HG03571 (cell line): ENCODE measurements around the gene ETFB.
"Not testable (repeated sequence)": the region's sequence is repeated elsewhere in the genome, so short reads cannot be mapped to it uniquely, and the experiment has no call there.

Source experiments
- ATAC-seq: cut with Tn5 transposase; IDR thresholded peaks from one replicate; pipeline ENCODE4 v1.9.1; 2021; ENCODE audit not compliant: unreplicated experiment

The ETFB gene

DNA sequence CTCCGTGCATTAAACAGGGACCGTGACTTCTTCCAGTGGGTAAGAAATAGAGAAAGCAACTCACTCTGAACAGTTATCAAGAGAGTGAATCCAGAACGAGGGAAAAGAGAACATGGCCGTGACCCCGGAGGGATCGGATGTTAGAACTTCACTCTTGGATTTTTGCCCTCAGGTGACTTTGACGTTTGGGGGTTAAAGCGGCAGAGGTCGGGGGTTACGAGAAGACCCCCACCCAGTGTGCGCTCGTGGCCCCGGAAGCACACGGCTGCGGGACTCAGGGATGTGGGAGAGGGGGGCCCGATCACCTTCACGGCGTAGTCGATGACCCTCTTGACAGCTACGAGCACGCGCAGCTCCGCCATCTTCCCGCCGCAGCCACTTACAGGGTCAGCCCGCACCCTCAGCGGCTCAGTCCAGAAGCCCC, at the start of gene ETFB:
ETFB (minus strand) TSS at position 424 of the 424 bp plus-strand sequence; CDS start at position 362, 62 bp downstream.
- ATAC-seq, result no peak

DNA sequence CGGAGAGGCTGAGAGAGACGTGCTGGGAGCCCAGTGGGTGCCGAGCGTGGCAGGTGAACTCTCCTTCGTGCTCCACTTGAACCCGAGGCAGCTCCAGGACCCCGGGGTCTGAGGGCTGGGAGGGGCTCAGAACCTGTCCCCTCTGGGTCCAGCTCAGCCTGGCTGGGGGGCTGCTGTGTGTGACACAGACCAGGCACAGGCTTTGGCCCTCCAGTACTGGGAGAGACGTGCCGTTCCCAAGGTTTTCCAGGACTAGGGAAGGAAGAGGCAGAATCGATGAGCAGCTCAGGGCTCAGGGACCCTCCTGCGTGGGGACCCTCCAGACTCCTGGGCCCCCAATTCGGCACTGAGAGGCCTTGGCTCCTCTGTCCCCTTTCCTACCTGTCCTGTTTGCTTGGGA, 49.0 kb upstream of the ETFB start:
- no peak for ATAC-seq

DNA sequence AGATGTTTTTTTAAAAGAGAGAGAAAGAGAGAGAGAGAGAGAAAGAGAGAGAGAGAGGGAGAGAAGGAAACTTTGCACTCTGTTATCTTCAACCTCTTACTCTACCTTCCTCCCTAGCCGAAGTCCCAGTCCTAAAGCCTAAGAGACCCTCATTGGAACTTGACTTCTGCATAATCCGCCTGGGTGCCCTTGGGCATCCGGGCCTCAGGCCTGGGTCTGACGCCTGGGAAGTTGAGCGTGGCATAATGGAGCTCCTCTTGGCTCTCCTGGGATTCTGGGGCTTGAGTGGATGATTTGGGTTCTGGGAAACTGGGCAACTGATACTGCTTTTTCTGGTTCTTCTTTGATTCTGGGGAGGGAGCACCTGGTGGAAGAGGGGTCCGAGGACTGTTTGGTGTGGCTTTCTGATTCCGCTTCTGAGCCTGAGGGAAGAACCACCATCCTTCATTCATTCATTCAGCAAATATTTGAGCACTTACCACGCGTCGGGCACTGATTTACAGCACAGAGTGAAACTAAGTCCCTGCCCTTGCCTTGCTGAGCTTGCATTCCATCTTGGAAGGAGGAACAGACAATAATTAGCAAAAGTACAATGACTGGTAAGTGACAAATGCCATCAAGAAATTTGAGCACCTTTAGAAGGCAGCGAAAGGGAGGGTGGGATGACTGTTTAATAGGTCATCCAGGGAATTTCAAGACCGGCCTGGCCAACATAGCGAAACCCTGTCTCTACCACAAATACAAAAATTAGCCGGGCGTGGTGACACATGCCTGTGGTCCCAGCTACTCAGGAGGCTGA, 45.0 kb upstream of the ETFB start:
- ATAC-seq, result no peak

DNA sequence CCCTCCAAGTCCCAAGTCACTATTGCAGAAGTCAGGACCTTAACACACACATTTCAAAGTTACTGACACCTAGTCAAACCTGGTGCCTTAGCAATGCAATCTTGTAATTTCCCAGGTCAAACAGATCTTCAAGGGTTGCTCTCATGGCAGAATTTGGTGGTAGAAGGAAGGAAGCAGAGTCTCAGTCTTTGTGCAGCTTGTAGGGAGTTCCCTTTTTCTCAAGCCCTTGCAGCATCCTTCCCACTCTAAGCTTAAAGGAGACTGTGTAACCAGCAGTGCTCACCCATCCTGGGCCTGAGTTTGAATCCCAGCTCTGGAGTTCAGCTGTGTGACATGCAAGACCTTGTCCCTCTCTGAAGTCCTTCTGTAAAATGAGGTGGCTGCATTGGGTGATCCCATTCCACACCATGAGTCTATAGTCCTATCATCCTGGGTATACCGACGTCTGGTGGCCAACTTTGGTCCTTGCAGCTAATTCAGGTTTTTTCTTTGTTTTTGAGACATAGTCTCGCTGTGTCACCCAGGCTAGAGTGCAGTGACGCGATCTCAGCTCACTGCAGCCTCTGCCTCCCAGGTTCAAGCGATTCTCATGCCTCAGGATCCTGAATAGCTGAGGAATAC, 41.4 kb upstream of the ETFB start:
- ATAC-seq, result no peak

DNA sequence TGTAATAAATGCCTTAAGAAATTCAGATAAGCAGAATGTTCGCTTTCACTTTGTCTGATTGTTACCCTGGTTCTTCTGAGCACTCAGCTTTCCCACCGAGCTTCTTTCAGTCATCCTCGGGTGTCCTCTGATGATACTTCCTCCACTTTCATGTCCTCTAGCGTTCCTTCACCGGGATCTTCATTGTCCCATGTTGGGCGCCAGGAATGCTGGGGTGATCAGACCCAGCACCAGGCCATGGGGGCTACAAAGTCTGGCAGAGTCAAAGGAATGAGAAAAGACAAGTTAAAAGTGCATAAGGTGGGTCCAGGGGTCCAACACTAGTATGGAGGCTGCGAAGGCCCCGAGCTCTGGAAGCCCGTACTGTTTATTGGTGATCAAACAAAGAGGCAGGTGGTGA, 35.9 kb upstream of the ETFB start:
- no peak for ATAC-seq

DNA sequence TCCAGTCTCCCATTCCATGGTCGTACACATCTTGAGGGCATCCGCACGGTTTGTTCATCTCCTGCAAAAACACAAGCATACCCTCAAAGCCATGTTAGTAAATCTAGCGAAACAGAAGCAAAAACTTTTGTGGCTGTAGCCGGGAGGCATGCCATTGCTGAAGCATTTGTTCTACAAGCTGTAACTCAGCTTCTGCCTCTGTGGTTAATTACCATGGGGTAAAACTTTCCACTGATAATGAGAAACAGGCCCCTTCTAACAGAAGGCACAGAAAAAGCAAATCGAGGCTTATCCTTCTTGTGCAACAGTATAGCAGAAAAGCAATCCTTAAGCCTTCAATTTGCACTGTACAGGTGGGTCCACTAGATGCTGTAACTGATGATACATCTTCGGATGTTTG, 33.7 kb upstream of the ETFB start:
- ATAC-seq, result not testable (repeated sequence)

DNA sequence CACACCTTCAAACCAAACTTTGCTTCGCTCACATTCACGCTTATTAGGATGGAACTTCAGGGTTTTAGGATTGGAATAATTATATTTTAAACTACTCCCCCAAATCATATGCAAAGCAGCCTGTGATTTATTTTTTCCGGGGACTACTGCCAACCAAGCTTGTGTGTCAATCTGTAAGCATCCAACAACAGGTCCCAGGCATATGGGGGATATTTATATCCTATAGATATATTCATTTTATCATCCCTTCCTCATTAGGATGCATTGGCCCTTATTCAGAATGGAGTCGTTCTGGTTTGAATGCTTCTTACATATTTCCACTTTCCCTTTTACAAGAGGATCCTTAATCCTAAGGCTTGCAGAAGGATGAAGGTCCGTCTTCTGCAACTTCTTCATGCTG, 33.0 kb upstream of the ETFB start:
- no peak for ATAC-seq

DNA sequence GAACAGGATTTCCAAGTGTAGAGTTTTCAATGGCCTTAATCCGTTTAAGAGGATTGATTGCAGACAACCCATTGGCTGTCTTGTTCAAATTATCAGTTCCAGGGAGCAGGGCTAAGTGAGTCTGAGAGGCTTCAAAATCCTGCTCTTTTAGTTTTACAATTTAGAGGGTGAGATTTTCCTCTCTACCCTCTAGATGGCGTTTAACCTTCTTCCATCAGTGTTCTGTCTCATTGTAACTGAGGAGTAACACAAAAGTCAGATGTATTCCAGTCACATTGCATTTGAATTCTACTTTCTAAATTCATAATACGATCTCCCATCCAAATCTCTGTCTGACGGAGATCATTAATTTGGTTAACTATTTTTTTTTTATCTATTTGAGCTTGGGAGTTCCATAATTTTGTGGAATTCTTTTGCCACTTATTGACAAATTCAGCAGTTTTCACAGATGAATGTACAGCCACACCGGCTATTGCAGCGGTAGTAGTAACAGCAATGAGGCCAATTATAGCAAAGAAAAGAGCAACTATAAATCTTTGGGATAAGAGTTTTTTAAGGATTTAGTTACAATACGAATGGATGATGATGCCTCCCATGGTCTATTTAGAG, 32.0 kb upstream of the ETFB start:
- ATAC-seq, result no peak

DNA sequence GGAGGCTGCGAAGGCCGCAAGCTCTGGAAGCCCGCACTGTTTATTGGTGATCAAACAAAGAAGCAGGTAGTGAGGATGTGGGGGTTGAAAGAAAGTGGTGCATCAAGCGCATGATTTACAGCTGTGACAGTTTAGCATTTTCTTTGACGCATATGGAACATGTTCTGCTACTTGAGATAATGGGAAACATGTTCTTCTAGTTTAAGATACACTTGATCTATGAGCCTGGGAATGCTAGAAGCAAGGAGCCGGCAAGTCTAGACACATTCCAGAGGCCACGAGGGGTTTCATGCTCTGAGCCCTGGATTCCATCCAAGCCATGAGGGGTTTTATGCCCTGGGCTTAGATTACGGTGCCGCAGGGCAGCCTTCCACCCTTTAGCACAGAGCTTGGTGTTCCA, 31.3 kb upstream of the ETFB start:
- not testable (repeated sequence) for ATAC-seq

DNA sequence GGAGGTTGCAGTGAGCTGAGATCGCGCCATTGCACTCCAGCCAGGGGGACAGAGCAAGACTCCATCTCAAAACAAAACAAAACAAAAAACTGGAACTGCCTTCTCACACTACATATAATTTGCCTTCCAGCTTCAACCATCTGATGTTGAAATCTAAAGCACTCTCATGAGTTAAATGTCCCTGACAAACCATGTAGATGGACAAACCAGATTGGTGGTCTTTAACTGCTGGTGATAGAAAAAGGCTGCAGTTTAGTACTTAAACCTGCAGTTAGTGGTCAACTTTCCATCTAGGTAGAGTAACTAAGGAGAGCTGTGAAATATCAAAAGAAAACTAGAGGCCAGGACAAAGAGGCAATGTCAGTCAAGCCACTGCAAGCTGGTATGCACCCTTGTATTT, 30.0 kb upstream of the ETFB start:
- ATAC-seq, result no peak

DNA sequence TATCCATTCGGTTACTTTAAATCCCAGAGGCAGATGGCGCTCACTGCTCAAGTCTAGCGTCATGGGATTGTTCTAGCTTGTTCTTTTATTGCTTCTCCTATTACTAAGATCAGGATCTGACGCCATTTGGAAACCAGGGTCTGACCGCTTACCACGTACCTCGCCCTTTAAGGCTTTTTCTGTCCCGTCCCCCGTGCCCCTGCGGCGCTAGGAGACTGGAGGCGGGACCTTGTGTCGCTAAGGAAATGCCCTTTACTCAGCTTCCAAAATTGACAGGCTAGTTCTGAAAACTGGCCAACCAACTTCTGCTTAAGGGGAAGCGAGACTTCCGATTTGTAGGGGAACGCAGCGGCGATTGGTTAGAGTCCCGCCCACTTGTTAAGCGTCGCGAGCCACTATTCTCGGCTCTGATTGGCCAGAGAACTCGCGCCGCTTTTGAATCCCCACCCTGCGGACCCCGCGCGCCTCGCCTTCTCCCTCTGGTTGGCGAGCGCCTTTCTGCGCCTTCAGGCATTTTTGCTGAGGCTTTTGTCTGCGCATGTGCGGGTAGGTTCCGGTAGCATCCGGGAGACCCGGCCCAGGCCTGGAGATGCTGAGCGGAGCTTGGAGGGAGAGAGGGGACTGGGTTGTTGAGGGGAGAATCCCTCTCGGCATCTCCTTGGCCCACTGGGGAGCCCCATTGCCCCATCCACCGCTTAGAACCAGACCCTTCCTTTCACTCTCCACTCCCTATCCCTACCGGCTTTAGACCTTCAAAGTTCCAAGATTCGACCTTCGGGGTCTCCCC, 28.1 kb upstream of the ETFB start:
- ATAC-seq, result peak; percentile 82

DNA sequence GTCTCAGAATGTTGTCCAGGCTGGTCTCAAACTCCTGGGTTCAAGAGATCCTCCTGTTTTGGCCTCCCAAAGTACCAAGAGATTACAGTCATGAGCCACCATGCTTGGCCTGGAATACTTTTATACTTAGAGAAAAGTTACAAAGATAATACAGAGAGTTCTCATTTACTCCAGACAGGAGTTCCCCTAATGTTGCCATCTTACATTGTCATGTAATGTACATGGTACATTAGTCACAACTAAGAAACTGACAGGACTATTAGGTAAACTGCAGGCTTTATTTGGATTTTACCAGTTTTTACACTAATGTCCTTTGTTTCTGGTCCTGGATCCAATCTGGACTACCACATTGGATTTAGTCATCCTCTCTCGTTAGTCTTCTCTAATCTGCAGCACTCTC, 26.5 kb upstream of the ETFB start:
- ATAC-seq, result no peak

DNA sequence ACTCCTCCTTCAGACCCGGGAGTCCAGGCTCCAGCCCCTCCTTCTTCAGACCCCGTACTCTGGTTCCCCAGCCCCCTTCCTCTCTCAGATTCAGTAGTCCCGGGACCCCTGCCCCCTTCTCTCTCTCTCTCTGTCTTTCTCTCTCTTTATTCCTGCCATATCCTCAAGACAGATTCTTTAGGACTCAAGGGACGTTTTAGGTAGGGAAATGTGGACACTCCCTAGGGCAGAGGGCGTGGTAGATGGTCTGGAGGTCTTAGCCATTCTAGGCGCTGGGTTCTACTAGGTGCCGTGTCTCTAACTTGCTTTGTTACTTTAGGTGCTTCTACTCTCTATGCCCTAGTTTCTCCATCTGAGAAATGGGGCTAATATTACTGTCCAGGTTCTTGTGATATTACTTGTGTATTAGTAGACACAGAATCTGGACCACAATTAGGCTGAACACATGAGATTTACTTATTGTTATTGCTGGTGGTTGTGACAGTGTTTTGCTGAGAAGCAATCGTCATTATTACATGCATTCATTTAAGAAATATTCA, 25.0 kb upstream of the ETFB start:
- no peak for ATAC-seq

DNA sequence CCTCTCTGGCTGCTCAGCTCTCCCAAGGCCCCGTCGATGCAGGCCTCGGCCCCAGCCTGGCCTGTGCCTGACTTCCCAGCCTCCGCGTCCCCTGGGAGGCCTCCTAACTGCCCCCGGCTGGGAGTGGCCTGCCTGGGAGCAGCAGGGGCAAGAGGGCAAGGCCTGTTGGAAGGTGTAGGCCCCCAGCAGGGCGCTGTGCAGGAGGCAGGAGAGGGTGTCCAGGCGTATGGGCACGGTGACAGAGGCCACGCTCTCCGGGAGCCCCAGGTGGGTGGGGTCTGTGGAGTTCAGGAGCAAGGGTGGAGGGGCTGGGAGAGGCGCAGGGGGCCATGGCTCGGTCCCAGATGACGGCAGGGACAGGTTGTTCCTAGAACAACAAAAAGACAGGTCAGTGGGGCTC, 23.0 kb upstream of the ETFB start:
- ATAC-seq, result no peak

DNA sequence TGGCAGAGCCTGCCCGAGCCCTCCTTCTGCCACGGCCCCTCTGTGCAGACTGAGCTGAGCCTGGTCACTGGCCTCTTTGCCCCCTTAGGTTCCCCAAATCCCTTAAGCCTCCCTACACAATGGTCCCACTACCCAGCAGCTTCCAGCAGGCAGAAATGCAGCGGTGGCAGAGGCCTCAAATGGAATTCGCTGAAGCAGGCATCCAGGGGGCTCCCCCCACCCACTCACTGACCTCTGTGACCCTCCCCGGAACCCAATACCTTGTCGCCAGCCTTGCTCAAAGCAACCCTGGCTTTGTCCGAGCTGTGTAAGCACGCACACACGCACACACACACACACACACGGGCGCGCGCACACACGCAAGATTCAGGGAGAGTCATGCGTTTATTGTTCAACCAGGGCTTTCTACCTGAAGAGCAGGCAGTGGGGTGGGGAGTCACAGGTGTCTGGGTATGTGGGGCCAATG, 21.8 kb upstream of the ETFB start, which contains the start of gene LIM2:
LIM2 (minus strand) TSS at position 51 of the 466 bp plus-strand sequence. CDS start 531 bp downstream, outside the sequence.
- no peak for ATAC-seq

DNA sequence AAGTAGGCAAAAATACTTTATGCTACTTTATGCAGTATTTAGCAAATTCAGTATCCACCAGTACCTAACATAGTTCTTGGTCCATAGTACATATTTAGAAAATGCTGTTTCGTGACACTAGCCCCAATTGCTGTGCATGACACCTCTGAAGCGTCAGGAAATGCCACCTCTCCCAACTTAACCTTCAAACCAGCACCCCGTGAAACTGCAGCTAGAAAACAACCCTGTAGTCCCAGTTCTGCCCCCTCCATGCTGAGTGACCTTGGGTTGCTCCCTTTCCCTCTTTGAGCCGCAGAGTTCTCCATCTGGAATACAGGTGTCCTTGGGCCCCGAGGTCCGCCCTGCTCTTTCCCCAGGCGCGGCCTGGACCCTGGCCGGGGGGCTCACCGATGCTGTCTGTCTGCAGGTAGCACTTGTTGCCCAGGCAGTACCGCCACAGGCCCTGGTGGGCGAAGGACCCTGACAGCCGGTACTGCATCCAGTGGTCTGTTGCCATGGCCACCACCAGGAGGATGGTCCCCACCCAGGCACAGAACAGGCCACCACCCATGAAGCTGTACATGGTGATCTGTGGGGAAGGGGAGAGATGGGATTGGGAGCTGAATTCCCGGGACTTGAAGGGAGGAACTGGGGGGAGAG, 20.8 kb upstream of the ETFB start:
- no peak for ATAC-seq

DNA sequence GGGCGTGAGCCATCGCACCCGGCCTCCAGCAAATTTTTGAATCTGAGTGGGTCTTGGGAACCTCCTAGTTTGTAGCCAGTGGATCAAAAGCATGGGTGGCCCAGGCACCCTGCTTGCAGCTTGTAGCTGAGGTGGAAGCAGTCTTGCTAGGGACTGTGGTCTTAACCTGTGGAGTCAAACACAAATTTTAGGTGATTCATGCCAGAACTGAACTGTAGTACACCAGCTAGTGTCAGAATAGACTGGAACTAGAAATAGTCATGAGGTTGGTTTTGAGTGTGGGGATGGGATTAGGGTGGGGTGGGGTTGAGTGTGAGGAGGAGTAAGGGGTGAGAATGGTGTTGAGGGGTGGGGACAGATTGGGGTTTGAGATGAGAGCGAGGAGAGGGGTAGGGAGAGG, 15.8 kb upstream of the ETFB start:
- ATAC-seq, result no peak

DNA sequence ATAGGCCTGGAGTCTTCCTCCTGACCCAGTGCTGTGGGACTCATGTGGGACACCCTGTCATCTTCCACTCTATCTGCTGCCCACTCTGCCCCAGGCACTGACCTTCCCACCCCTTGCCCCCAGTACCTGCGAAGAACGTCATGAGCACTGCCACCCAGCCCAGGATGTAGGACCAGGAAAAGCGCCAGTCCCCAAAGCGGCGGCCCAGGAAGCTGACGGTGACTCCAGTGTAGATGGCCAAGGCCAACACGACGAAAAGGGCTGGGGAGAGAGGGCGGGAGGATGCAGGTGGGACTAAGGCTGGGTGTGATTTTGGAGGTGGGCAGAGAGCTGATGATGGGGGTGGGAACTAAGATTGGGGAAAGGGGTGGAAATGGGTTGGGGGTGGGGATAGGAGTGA, 14.2 kb upstream of the ETFB start:
- no peak for ATAC-seq

DNA sequence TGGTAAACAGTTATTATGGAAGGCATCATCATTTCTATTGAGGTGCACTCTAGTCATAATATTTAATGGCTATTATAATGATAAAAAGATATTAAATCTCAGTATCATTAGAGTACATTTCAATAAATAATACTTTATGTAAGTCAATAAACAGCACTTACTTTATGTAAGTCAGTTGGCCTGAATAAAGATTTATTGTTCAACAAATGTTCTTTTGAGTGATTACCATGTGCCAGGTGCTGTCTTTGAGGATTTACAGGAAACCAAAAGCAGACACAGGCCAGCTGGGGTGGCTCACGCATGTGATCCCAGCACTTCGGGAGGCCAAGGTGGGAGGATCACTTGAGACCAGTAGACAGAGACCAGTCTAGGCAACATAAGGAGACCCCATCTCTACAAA, 11.2 kb upstream of the ETFB start:
- ATAC-seq, result no peak

DNA sequence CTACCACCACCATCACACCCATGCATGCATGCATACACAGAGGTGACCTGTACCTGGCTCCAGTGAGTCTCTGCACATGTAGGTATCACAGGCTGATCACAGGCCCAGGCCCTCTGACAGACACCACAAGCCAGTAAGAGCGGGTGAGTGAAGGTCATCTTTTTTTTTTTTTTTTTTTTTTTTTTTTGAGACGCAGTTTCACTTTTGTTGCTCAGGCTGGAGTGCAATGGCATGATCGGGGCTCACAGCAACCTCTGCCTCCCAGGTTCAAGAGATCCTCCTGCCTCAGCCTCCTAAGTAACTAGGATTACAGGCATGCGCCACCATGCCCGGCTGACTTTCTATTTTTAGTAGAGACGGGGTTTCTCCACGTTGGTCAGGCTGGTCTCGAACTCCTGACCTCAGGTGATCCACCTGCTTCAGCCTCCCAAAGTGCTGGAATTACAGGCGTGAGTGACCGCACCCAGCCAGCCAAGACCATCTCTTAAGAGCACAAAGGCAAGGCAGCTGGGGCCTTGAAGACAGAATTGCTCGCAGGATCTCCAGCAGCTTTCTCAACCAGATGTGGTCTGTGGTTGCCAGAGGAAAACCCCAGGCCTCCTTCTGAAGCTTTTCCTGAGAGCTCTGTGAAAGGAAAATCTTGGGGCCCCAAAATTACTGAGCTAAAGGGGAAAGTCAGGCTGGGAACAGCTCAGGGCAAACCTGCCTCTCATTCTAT, 9.5 kb upstream of the ETFB start:
- no peak for ATAC-seq
